ENCODE results near the gene MAPK8IP2.
"Not testable (repeated sequence)": the region's sequence is repeated elsewhere in the genome, so short reads cannot be mapped to it uniquely, and the experiment has no call there.

MAPK8IP2 gene

GRCh38 chr22:50633771-50634170 lies 33.2 kb downstream of the MAPK8IP2 start:
- H3K9ac ChIP-seq (ENCODE audit: insufficient read length, low read depth): no peak overlapping the region
- H3K36me3 ChIP-seq (ENCODE audit: insufficient read depth, insufficient read length, low read length): no peaks in the 10 kb centered on the region
- no peaks in the 10 kb centered on the region for H3K9me3 ChIP-seq (ENCODE audit: insufficient read depth, low read length)
- DNase-seq (ENCODE audit: low read depth, low spot score): no peak
- peaks cover 2% of the 10 kb centered on the region for H3K4me1 ChIP-seq (ENCODE audit: insufficient read depth, insufficient read length)
- no peak for TF ChIP-seq YY1 (IDR thresholded peaks at IDR 0.05; ENCODE audit: insufficient read depth, insufficient read length)
- no peak for TF ChIP-seq ZNF274 (IDR thresholded peaks at IDR 0.05; ENCODE audit: low read depth, low read length)
- no peak for TF ChIP-seq SUZ12 (IDR thresholded peaks at IDR 0.05; ENCODE audit: extremely low read depth, insufficient read depth, insufficient read length)
- no peak overlapping the region for H3K4me3 ChIP-seq (ENCODE audit: insufficient read length, low read depth)
- H3K27me3 ChIP-seq (ENCODE audit: insufficient read depth, insufficient read length): no peaks in the 10 kb centered on the region

- Histone ChIP-seq H3K9ac (ENCODE audit: insufficient read length, low read depth) (no peak overlapping the region), H3K36me3 (ENCODE audit: insufficient read depth, insufficient read length, low read length) (no peaks in the 10 kb centered on the region), H3K27me3 (ENCODE audit: insufficient read depth, insufficient read length) (no peaks in the 10 kb centered on the region), H3K4me3 (ENCODE audit: insufficient read length, low read depth) (no peak overlapping the region), H3K9me3 (ENCODE audit: insufficient read depth, low read length) (no peaks in the 10 kb centered on the region), H3K4me1 (ENCODE audit: insufficient read depth, insufficient read length) (no peaks in the 10 kb centered on the region)
- TF ChIP-seq SUZ12 (IDR thresholded peaks at IDR 0.05; ENCODE audit: extremely low read depth, insufficient read depth, insufficient read length): no peak
- DNase-seq (ENCODE audit: low read depth, low spot score): no peak
Measured at GRCh38 chr22:50635591-50635990, 35.0 kb downstream of the MAPK8IP2 start.

- not testable (repeated sequence) for DNase-seq (ENCODE audit: low read depth, low spot score); H3K4me1 ChIP-seq (ENCODE audit: insufficient read depth, insufficient read length); H3K4me3 ChIP-seq (ENCODE audit: insufficient read length, low read depth); H3K9ac ChIP-seq (ENCODE audit: insufficient read length, low read depth); H3K27me3 ChIP-seq (ENCODE audit: insufficient read depth, insufficient read length); H3K36me3 ChIP-seq (ENCODE audit: insufficient read depth, insufficient read length, low read length); H3K9me3 ChIP-seq (ENCODE audit: insufficient read depth, low read length)
Measured at GRCh38 chr22:50640296-50640695, 39.7 kb downstream of the MAPK8IP2 start.

GRCh38 chr22:50640857-50641647 lies 40.5 kb downstream of the MAPK8IP2 start:
- H3K9me3 ChIP-seq (ENCODE audit: insufficient read depth, low read length): peaks cover 6% of the 10 kb centered on the region; the same call in 1 of the 2 replicates
- no peak overlapping the region for H3K4me3 ChIP-seq (ENCODE audit: insufficient read length, low read depth)
- no peaks in the 10 kb centered on the region for H3K36me3 ChIP-seq (ENCODE audit: insufficient read depth, insufficient read length, low read length)
- no peak for TF ChIP-seq SUZ12 (IDR thresholded peaks at IDR 0.05; ENCODE audit: extremely low read depth, insufficient read depth, insufficient read length)
- no peak for TF ChIP-seq ZNF274 (IDR thresholded peaks at IDR 0.05; ENCODE audit: low read depth, low read length)
- no peak for TF ChIP-seq YY1 (IDR thresholded peaks at IDR 0.05; ENCODE audit: insufficient read depth, insufficient read length)
- H3K4me1 ChIP-seq (ENCODE audit: insufficient read depth, insufficient read length): no peaks in the 10 kb centered on the region
- H3K9ac ChIP-seq (ENCODE audit: insufficient read length, low read depth): peak overlapping the region; percentile 39
- DNase-seq (ENCODE audit: low read depth, low spot score): no peak
- H3K27me3 ChIP-seq (ENCODE audit: insufficient read depth, insufficient read length): peaks cover 10% of the 10 kb centered on the region

- H3K4me3 ChIP-seq (ENCODE audit: insufficient read length, low read depth): no peak overlapping the region
- H3K9me3 ChIP-seq (ENCODE audit: insufficient read depth, low read length): peaks cover 14% of the 10 kb centered on the region; the same call in 1 of the 2 replicates
- no peak for TF ChIP-seq SUZ12 (IDR thresholded peaks at IDR 0.05; ENCODE audit: extremely low read depth, insufficient read depth, insufficient read length)
- no peak for TF ChIP-seq YY1 (IDR thresholded peaks at IDR 0.05; ENCODE audit: insufficient read depth, insufficient read length)
- TF ChIP-seq ZNF274 (IDR thresholded peaks at IDR 0.05; ENCODE audit: low read depth, low read length): no peak
- H3K27me3 ChIP-seq (ENCODE audit: insufficient read depth, insufficient read length): peaks cover 10% of the 10 kb centered on the region
- H3K9ac ChIP-seq (ENCODE audit: insufficient read length, low read depth): peak overlapping the region; percentile 46
- DNase-seq (ENCODE audit: low read depth, low spot score): peak; percentile 92
- no peaks in the 10 kb centered on the region for H3K4me1 ChIP-seq (ENCODE audit: insufficient read depth, insufficient read length)
- H3K36me3 ChIP-seq (ENCODE audit: insufficient read depth, insufficient read length, low read length): no peaks in the 10 kb centered on the region
Measured at GRCh38 chr22:50641696-50642607, 41.4 kb downstream of the MAPK8IP2 start.

GRCh38 chr22:50643021-50643820 lies 42.6 kb downstream of the MAPK8IP2 start:
- not testable (repeated sequence) for H3K4me3 ChIP-seq (ENCODE audit: insufficient read length, low read depth); DNase-seq (ENCODE audit: low read depth, low spot score); H3K9ac ChIP-seq (ENCODE audit: insufficient read length, low read depth); H3K4me1 ChIP-seq (ENCODE audit: insufficient read depth, insufficient read length); H3K36me3 ChIP-seq (ENCODE audit: insufficient read depth, insufficient read length, low read length)
- Histone ChIP-seq H3K27me3 (ENCODE audit: insufficient read depth, insufficient read length) (peaks cover 10% of the 10 kb centered on the region), H3K9me3 (ENCODE audit: insufficient read depth, low read length) (peaks cover 26% of the 10 kb centered on the region)

- not testable (repeated sequence) for H3K36me3 ChIP-seq (ENCODE audit: insufficient read depth, insufficient read length, low read length); DNase-seq (ENCODE audit: low read depth, low spot score); H3K4me1 ChIP-seq (ENCODE audit: insufficient read depth, insufficient read length); H3K9ac ChIP-seq (ENCODE audit: insufficient read length, low read depth); H3K4me3 ChIP-seq (ENCODE audit: insufficient read length, low read depth)
- Histone ChIP-seq H3K27me3 (ENCODE audit: insufficient read depth, insufficient read length) (peaks cover 10% of the 10 kb centered on the region), H3K9me3 (ENCODE audit: insufficient read depth, low read length) (peaks cover 31% of the 10 kb centered on the region)
Measured at GRCh38 chr22:50643821-50644101, 43.2 kb downstream of the MAPK8IP2 start.
